Measurements from ENCODE around the gene FRAT1. TPM values are rescaled to one million over a fixed set of nuclear protein-coding genes. Genes with fewer than 3 reads are reported as not detected.

The FRAT1 gene
- total RNA-seq, 1 donor from 2014 or later: 1.6 TPM

DNA sequence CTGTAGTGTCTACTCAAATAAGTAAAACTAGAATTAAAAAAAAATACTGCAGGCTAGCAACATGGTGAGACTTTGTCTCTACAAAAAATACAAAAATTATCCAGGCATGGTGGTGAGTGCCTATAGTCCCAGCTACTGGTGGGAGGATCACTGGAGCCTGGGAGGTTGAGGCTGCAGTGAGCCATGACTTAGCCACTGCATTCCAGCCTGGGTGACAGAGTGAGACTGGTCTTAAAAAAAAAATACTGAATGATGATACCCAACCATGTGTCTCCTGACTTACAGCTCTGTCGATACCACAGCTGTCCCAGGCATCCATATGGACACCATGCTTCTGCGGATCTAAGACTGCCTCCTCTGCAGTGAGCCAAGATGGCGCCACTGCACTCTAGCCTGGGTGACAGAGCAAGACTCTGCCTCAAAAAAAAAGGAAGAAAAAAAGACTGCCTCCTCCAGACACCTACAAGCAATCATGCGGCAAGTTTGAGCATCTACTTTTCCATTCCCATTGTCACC lies 7.9 kb upstream of the FRAT1 start:
- no peak for ATAC-seq

DNA sequence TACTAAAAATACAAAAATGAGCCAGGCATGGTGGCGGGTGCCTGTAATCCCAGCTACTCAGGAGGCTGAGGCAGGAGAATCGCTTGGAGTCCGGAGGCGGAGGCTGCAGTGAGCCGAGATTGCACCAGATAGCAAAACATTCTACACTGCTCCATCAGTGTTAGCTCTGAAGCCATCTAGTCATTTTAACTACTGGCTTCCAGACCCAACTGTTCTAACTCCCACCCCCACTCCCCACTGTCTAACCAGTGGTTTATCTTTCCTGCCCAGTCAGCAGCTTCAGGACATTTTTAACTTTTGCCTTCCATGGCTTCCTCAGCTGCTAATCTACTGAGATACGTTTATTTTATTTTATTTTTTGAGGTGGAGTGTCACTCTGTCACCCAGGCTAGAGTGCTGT lies 6.2 kb upstream of the FRAT1 start:
- no peak for ATAC-seq

DNA sequence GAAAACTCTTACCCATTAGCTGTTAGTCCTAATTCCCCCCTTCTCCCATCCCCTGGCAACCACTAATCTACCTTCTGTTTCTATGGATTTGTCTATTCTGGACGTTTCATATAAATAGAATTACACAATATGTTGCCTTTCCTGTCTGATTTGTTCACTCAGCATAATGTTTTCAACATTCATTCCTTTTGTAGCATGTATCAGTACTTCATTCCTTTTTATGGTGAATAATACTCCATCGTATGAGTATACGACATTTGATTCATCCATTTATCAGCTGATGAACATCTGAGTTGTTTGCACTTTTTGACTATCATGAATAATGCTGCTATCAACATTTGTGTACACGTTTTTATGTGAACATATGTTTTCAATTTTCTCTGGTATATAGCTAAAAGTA lies 4.4 kb upstream of the FRAT1 start:
- no peak for ATAC-seq

DNA sequence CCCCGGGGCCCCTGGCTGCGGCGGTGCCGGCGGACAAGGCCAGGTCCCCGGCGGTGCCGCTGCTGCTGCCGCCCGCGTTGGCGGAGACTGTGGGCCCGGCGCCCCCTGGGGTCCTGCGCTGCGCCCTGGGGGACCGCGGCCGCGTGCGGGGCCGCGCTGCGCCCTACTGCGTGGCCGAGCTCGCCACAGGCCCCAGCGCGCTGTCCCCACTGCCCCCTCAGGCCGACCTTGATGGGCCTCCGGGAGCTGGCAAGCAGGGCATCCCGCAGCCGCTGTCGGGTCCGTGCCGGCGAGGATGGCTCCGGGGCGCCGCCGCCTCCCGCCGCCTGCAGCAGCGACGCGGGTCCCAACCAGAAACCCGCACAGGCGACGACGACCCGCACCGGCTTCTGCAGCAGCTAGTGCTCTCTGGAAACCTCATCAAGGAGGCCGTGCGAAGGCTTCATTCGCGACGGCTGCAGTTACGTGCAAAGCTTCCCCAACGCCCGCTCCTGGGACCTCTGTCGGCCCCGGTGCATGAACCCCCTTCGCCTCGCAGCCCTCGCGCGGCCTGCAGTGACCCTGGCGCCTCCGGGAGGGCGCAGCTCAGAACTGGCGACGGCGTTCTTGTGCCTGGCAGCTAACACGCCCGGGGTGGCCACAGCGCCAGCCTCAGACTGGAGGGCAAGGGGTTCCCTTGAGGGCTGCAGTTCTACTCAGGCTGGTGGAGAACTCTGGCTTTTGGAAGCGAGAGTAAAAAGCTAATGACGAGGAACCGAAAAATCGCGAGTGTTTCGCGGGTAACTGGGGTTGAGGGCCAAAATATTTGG lies 804 bp downstream of the FRAT1 start:
- ATAC-seq: peak; percentile 31

DNA sequence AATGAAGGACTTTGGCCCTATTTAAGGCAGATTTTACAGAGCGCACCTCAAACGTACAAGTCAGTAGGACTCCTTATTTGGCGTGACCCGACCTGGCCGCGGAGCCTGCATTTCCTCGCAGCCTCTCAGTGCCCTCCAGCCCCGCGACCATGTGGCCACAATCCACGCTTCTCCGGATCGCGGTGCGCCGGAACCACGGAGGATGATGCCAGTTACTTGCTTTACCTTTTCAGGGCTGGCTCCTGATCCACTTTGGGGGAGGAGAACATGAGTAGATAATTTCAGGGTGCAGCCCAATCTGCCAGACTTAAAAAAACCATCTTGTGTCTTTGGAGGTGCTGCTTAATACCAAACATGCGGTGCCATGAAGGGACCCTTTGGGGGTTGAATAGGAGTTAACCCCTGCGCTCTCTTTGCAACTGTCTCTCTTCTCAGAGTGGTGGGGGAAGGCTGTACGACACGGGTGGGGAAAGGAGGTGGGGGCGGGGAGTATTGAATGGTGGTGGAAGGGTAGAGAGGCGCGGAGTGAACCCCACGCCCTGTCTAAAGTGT lies 1.5 kb downstream of the FRAT1 start:
- ATAC-seq: no peak

DNA sequence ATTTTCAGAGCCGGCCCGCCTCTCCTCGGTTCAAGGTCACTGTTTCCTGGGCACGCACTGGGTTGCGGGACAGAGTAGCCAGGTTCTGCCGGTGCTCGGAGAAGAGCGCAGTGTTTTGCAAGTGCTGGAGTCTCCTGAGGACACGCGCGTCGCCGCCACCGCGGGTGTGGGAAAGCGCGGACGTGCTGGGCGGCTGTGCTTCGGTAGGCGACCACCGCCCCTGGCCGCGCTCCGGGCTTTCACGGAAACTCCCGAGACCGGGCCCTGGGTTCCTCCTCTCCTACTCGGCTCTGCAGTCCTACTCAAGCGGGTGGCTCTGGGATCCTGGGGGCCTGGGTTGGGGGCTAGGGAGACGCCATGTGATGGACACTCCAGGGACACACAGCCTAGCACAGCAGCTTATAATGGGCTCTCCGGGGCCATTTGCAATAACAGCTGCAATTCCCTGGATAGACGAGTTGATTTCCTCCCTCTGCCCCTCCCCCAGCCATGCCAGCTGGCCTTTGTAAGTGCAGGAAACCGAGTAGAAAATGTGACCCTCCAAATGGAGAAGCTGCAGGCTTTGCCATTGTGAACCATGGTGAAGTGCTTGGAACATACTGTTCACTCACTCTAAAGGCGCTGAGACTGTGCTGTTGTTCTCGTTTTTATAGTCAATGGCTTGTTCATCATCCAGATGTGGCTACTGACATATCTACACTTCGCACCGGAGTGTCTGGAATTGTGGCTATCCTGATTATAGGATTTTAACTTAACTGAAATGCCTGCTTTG lies 2.1 kb downstream of the FRAT1 start:
- ATAC-seq: no peak

DNA sequence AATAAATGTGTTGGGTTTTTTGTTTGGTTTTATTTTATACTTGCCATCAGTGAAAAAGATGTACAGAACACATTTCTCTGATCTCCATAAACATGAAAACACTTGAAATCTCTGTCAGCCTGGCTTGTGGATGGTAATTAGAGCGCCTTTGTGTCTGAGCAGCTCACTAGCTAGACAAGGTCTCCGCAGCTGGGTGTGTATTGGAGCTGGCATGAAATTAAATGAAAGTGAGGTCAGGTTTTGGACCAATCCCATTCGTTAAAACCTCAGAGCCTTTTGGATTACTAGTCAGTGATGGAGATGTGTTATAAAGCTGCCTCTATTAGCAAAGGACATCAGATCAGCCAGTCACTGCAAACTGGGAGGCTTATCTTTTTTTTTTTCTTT lies 2.7 kb downstream of the FRAT1 start:
- ATAC-seq: no peak

DNA sequence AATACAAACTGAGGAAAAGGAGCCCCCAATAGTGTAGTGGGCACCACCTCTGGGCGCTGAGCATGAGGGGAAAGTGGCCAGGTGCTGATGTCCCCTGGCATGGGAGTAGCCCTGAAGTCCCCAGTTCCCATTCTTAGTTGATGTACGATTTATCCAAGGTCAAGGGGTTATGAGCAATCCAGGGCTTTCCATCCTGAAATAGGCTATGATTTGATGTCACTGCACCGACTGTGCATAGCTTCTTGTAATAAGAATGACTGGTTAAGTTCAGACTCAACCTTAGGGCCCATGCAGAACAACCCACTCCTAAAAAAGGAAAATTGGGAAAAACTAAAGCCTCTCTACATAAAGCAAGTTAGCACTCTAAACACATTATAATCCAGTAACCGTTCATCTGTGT lies 4.4 kb downstream of the FRAT1 start:
- no peak for ATAC-seq

DNA sequence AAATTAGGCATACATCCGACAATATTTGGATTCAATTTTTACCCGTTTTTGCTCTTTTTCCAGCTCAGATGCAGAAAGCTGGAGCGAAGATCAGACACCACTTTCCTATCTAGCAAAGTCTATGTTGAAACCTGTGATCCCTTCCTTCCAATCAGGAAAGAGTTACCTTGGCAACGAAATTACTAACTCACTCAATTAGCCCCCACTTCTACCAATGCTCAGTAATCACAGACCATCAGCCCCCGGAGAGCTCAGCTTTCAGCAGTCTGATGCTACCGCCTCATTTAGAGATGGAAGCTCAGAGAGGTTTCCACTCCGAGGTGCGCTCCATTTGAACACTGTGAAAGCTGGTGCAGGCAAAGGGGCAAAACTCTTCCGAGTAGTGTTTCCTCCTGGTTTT lies 6.7 kb downstream of the FRAT1 start:
- ATAC-seq: no peak

DNA sequence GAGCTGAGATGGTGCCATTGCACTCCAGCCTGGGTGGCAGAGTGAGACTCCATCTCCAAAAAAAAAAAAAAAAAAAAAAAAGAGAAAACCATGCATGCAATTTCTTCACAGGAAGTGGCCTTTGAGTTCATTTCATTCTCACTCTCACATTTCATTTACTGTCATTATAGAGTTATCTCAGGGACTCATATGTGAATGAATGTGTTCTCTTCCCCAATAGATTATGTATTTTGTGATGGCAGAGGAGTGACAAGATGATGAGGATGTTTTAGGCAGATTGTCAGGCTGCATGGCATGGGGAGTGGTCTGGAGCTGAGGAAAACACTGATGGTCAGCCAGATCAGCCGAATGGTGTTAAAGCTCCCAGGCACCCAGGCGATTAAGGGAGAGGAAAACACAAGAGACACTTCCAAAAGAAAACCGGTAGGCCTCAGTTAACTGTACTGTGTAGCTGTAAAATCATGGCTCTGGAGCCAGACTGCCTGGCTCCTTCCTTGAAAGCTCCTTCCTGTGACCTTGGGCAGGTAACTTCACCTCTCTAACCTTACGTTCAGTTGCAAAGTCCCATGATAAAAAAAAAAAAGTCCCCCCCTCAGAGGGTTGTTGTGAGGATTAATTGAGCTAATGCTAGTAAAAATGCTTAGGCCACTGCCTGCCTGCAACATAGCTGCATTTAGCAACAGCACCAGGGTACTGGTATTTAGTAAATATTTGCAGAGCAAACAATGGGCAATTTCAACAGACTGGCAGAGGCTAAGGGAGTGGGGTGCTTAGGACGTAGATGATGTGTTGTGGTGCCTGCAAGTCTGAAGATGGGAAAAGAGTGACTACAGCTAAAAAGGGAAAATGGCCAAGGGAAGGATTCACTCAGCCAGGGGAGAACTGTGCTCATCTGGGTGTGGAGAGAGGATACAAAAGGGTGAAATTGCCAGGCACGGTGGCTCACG lies 8.6 kb downstream of the FRAT1 start:
- no peak for ATAC-seq

DNA sequence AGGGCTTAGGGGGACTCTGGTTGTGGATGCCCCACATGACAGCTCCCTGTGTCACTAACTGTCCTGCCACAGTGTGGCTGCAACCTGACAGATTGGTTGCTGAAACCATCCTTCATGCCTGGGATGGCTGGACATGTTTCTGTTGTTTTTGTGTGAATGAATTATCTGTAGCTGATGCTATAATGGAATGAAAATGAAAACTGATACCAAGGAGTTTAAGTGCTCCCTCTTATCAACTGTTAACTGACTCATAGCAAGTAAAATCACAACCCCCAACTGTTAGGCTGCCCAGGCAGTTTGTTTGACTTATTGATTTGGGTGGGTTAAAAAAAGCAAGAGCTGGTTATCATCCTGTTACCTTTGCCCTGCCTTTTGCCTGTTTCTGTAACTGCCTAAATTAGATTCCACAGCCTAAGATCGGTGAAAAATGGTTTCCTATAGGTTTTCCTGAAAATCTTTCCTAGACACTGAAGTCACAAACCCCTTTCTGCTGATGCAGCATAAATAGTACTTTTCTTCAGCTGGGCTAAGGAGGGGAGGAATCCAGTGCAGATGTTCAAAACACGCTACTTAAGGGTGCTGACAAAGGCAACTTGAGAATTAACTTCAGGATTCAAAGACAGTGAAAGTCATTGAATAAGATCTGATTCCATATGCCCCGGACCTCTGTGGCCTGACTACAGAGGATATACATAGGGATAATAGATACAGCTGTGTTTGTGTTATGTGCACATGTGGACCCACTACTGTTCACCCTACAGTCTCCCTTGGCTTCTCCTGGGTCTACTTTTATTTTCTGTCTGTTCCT lies 9.8 kb downstream of the FRAT1 start:
- ATAC-seq: no peak

DNA sequence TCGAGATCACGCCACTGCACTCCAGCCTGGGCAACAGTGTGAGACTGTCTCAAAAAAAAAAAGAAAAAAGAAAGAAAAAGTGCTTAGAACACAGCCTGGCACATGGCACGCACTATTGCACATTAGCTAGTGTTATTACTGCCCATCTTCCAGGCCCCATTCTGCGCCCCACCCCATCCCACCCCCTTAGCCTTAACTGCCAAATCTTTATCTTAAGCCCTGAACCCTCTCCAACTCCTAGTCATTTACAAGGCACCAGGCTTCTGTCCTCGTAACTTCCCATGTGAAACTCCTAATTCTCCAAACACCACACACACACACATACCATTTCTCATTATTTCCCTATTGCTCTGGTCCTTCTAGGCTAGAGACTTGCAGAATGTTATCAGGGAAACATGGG lies 10.7 kb downstream of the FRAT1 start:
- no peak for ATAC-seq

DNA sequence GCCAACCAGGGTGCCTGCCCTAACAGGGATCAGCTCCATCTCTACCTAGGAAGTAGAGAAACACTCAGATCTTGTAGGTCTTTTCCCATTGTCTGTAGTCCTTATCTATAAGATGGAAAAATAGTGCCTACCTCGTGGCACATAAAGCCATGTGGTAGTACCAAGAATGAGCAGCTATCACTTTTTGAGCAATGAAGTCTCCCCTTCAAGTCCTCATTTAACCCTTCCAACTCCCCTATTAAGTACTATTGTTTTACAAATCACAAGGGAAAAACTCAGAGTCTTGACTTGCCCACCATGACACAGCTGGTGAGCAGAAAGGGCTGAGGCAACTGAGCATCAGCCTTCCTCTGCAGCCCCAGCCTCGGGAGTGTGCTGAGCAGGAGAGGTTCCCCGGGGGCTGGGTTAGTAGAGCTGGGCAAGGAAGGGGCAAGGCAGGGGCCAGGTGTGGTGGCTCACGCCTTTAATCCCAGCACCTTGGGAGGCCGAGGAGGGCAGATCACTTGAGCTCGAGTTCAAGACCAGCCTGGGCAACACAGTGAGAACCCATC lies 12.2 kb downstream of the FRAT1 start:
- ATAC-seq: no peak

DNA sequence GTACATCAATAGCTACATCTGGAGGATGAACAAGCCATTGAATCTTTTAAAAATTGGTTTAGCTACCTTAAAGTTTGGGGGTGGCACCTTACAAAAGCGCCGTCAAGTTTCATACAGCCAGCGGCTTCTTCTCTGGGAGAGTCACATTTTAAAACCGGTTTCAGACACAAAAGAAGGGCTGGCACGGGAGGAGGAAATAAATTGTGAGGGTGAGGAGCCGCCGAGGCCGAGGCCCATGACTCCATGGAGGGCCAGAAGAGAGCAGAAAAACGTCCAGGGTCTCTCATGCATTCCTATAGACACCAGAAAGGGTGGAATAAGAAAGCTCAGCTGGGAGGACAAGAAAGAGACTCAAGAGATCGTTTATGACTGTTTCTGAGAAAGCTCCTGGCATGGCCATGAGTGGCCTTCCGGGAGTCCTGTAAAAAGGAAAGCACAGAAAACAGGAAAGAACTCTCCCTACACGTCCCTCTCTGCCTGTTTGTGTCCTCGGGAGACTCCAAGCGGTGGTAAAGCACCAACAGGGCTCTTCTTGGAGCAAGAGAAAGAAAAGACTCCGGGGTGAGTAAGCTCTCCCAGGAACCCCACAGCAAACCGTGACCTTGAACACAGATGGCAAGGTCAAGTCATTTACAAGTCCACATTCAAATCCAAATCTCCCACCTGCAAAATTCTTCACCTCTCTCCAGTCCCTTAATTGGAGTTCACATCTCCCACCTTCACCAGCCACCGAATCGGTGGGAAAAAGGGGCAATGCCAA lies 13.7 kb downstream of the FRAT1 start:
- ATAC-seq: no peak

DNA sequence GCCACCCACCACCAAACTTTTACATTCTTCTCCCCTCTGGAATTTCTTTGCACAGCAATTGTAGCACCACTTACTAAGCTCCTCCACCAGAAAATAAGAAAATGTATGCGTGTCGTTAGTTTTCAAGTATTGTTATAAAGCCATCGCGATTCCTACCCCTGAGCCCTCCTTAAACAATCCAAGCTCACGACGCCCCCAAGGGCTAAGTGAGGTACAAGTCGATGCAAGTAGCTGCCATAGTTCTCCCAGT lies 14.2 kb downstream of the FRAT1 start:
- ATAC-seq: no peak

DNA sequence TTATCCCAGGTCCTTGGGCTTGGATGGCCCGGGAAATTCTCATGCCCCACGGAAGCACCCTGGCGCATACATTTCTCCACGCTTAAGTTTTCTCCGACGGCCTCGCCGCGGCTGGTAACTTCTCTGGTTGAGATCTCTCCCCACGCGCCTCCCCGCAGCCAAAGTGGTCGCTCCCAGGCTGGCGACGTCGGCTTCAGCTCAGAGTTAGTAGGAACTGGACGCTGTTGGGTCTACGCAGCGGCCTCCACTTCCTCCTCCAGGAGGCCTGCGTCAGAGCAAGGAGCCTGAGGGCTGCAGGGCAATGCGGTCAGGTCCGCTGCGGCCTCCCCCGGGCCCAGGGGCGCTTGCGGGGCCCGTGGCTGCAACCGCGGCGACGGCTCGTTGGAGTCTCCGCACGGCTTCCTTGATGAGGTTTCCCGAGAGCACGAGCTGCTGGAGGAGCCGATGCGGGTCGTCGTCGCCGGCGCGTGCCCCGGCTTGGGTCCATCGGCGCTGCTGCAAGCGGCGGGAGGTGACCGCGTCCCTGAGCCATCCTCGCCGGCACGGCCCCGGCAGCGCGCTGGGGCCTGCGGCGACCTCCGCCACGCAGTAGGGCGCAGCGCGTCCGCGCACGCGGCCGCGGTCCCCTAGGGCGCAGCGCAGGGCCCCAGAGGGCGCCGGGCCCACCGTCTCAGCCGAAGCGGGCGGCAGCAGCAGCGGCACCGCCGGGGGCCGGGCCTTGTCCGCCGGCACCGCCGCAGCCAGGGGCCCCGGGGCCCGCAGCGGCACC lies 14.7 kb downstream of the FRAT1 start:
- ATAC-seq: peak; percentile 11

DNA sequence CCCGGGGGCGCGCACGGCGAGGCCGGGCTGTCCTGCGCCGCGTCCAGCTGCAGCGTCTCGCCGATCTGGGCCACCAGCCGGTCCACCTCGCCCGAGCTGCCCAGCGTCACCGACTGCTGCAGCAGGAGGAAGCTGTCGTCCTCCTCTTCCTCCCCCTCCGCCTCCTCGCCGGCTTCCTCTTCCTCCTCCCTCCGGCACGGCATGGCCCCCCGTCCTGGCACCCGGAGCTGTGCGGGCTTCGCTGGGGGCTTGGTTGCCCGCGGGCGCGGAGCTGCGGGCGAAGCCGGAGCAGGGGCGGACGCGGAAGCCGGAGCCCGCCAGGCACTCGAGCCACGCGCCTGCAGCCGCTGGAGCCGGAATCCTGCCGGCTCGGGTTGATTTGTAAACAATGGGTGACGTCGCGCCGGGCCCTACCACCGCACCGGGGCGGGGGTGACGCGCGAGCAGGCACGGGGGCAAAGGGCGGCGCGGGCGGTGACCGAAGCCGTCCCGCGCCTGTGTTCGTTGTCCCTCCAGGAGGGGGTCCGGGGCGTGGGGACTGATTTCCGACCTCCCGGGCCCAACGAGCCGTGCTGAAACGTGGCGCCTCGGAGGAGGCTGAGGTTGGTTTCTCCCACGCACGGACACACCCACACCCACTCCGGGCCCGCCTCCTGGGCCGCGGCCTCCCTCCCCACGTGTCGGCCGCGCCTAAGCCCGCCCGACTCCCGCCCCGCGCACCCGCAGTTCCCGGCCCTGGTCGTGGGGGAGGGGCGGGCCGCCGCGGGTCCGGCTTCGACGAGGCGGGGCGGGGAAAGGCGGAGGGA lies 15.5 kb downstream of the FRAT1 start, which contains the start of gene FRAT2:
Gene FRAT2 (minus strand): TSS at position 360 of the 806 bp plus-strand sequence. CDS start 157 bp downstream, at position 203.
- ATAC-seq: peak; percentile 94

DNA sequence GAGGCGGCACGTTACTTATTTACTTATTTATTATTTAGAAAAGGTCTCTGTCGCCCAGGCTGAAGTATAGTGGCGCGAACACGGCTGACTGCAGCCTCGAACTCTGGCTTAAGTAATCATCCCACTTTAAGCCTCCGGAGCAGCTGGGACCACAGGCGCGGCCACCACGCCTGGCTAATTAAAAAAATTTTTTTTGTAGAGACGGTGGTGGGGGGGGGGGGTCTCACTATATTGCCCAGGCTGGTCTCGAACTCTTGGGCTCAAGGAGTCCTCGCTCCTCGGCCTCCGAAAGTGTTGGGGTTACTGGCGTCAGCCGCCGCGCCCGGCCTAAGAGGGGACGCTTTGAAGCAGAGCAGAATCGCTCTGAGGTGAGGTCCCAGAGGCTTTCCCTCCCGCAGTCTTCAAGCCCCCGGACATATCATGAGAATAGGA lies 16.1 kb downstream of the FRAT1 start:
- ATAC-seq: no peak

DNA sequence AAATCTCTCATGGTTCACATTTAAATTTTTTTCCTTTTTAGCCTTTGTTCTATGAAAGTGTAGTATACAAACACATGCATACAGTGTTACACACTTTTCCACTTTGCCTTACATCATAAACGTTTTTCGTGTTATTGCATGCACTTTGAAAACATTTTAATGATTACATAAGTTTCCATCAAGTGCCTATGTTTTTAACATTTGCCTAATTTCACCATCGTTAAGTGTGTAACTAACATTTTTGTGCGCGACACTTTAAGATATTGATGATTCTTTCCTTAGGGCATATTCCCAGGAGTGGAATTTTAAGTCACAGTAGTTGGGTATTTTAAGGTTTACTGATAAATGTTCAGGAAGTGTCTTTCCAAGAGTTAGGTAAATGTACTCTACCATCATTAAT lies 16.9 kb downstream of the FRAT1 start:
- ATAC-seq: no peak
